GM18867 (cell line): Measurements from ENCODE around the gene TRPM8.
"Not testable (repeated sequence)": the region's sequence is repeated elsewhere in the genome, so short reads cannot be mapped to it uniquely, and the experiment has no call there.

Source experiments
- ATAC-seq: cut with Tn5 transposase; IDR thresholded peaks from one replicate; pipeline ENCODE4 v1.9.1; 2021; ENCODE audit warnings: mild to moderate bottlenecking, moderate library complexity; ENCODE audit not compliant: unreplicated experiment

TRPM8 gene

GRCh38 chr2:233935426-233935825 is 18.3 kb downstream of the TRPM8 start:
- no peak for ATAC-seq

GRCh38 chr2:233936089-233936488 is 18.9 kb downstream of the TRPM8 start:
- no peak for ATAC-seq

GRCh38 chr2:233938676-233939370 is 21.6 kb downstream of the TRPM8 start:
- no peak for ATAC-seq

GRCh38 chr2:233940376-233941276 is 23.5 kb downstream of the TRPM8 start:
- no peak for ATAC-seq

- ATAC-seq = no peak
These were observed 25.6 kb downstream of the TRPM8 start for GRCh38 chr2:233942731-233943130.

GRCh38 chr2:233944269-233944668 is 27.1 kb downstream of the TRPM8 start:
- no peak for ATAC-seq

- ATAC-seq = no peak
These were observed 27.5 kb downstream of the TRPM8 start for GRCh38 chr2:233944722-233945121.

GRCh38 chr2:233945146-233945545 is 28.0 kb downstream of the TRPM8 start:
- no peak for ATAC-seq

GRCh38 chr2:233950078-233950825 is 33.1 kb downstream of the TRPM8 start:
- ATAC-seq = no peak

GRCh38 chr2:233952335-233952734 is 35.2 kb downstream of the TRPM8 start:
- no peak for ATAC-seq

- no peak for ATAC-seq
These were observed 36.1 kb downstream of the TRPM8 start for GRCh38 chr2:233953087-233953801.

- ATAC-seq = no peak
These were observed 43.0 kb downstream of the TRPM8 start for GRCh38 chr2:233960203-233960602.

GRCh38 chr2:233961905-233962304 is 44.7 kb downstream of the TRPM8 start:
- ATAC-seq = no peak

GRCh38 chr2:233964581-233964980 is 47.4 kb downstream of the TRPM8 start:
- ATAC-seq = no peak

GRCh38 chr2:233965032-233965603 is 47.9 kb downstream of the TRPM8 start:
- ATAC-seq = no peak

- not testable (repeated sequence) for ATAC-seq
These were observed 48.5 kb downstream of the TRPM8 start for GRCh38 chr2:233965646-233966045.

- no peak for ATAC-seq
These were observed 49.2 kb downstream of the TRPM8 start for GRCh38 chr2:233966388-233966787.

- ATAC-seq = no peak
These were observed 50.0 kb downstream of the TRPM8 start for GRCh38 chr2:233967164-233967563.

- no peak for ATAC-seq
These were observed 51.4 kb downstream of the TRPM8 start for GRCh38 chr2:233968556-233968955.

- ATAC-seq = not testable (repeated sequence)
These were observed 55.3 kb downstream of the TRPM8 start for GRCh38 chr2:233972460-233972859.
